SK-N-MC (cell line): ENCODE data around the gene GBE1.

Experiments used
- DNase-seq: peaks from one replicate; pipeline ENCODE4 v3.0.0-alpha.2; 2011; ENCODE audit warnings: low read depth, low spot score
- H3K27ac ChIP-seq: fragments of 200-600 bp; sonication (generic); 2 replicates; pipeline ENCODE4 v1.5.1; 2016; ENCODE audit warnings: mixed run types
- H3K36me3 ChIP-seq: fragments of 200-600 bp; sonication (generic); 2 replicates; pipeline ENCODE4 v1.6.1; 2017; ENCODE audit warnings: antibody characterized with exemption, low read length, mixed read lengths; ENCODE audit not compliant: insufficient read depth
- H3K4me3 ChIP-seq: fragments of 200-600 bp; sonication (generic); 2 replicates; pipeline ENCODE4 v1.5.1; 2016
- H3K9ac ChIP-seq: fragments of 200-600 bp; sonication (generic); 2 replicates; pipeline ENCODE4 v1.8.0; 2017; ENCODE audit warnings: mixed run types, mixed read lengths; ENCODE audit not compliant: insufficient read length
- H3K9me3 ChIP-seq: fragments of 200-600 bp; sonication (generic); 2 replicates; pipeline ENCODE4 v1.6.1; 2017; ENCODE audit warnings: low read depth, mild to moderate bottlenecking, antibody characterized with exemption, low read length, moderate library complexity, mixed read lengths
- EZH2 ChIP-seq: fragments of 200-600 bp; sonication (generic); IDR thresholded peaks from one replicate; pipeline ENCODE4 v1.6.1; 2017; ENCODE audit warnings: antibody characterized with exemption
- FOXP2 ChIP-seq: optimal IDR thresholded peaks from 2 replicates; pipeline ENCODE3; 2011; ENCODE audit warnings: mild to moderate bottlenecking, moderate library complexity; ENCODE audit not compliant: insufficient read depth; ENCODE audit errors: extremely low read length, control extremely low read depth
- POLR2AphosphoS5 ChIP-seq: IDR thresholded peaks from 2 replicates; pipeline ENCODE4 v1.6.1; 2012; ENCODE audit warnings: mild to moderate bottlenecking, low read depth, low read length, borderline replicate concordance

The GBE1 gene

GRCh38 chr3:81558106-81558505 lies 203.3 kb downstream of the GBE1 start:
- no peaks in the 10 kb centered on the region for H3K9me3 ChIP-seq
- DNase-seq, result no peak
- no peaks in the 10 kb centered on the region for H3K36me3 ChIP-seq
- H3K4me3 ChIP-seq, result no peak overlapping the region
- H3K27ac ChIP-seq, result no peak overlapping the region
- TF ChIP-seq POLR2AphosphoS5, result no peak
- TF ChIP-seq FOXP2, result no peak
- TF ChIP-seq EZH2, result no peak
- H3K9ac ChIP-seq, result no peak overlapping the region

- Histone ChIP-seq H3K27ac (no peak overlapping the region), H3K36me3 (no peaks in the 10 kb centered on the region), H3K4me3 (no peak overlapping the region), H3K9ac (no peak overlapping the region), H3K9me3 (no peaks in the 10 kb centered on the region)
- TF ChIP-seq FOXP2 (no peak), EZH2 (no peak), POLR2AphosphoS5 (no peak)
- no peak for DNase-seq
Observed at GRCh38 chr3:81554801-81555200, 206.6 kb downstream of the GBE1 start.

- DNase-seq, result peak; percentile 12
- Histone ChIP-seq H3K36me3 (no peaks in the 10 kb centered on the region), H3K27ac (no peak overlapping the region), H3K9me3 (no peaks in the 10 kb centered on the region), H3K9ac (no peak overlapping the region), H3K4me3 (no peak overlapping the region)
- no peak for TF ChIP-seq FOXP2
- no peak for TF ChIP-seq EZH2
- no peak for TF ChIP-seq POLR2AphosphoS5
Observed at GRCh38 chr3:81554388-81554787, 207.1 kb downstream of the GBE1 start.

GRCh38 chr3:81550415-81550814 lies 211.0 kb downstream of the GBE1 start:
- Histone ChIP-seq H3K36me3 (no peaks in the 10 kb centered on the region), H3K9ac (no peak overlapping the region), H3K9me3 (no peaks in the 10 kb centered on the region), H3K27ac (no peak overlapping the region), H3K4me3 (no peak overlapping the region)
- no peak for DNase-seq
- no peak for TF ChIP-seq POLR2AphosphoS5
- TF ChIP-seq FOXP2, result no peak
- TF ChIP-seq EZH2, result no peak

GRCh38 chr3:81549831-81550230 lies 211.6 kb downstream of the GBE1 start:
- Histone ChIP-seq H3K36me3 (no peaks in the 10 kb centered on the region), H3K27ac (no peak overlapping the region), H3K4me3 (no peak overlapping the region), H3K9me3 (no peaks in the 10 kb centered on the region), H3K9ac (no peak overlapping the region)
- DNase-seq, result no peak
- TF ChIP-seq EZH2 (no peak), POLR2AphosphoS5 (no peak), FOXP2 (no peak)

GRCh38 chr3:81549388-81549787 lies 212.1 kb downstream of the GBE1 start:
- Histone ChIP-seq H3K4me3 (no peak overlapping the region), H3K36me3 (no peaks in the 10 kb centered on the region), H3K9ac (no peak overlapping the region), H3K27ac (no peak overlapping the region), H3K9me3 (no peaks in the 10 kb centered on the region)
- DNase-seq, result no peak
- TF ChIP-seq EZH2 (no peak), FOXP2 (no peak), POLR2AphosphoS5 (no peak)

- TF ChIP-seq EZH2 (no peak), FOXP2 (no peak), POLR2AphosphoS5 (no peak)
- no peak for DNase-seq
- Histone ChIP-seq H3K36me3 (no peaks in the 10 kb centered on the region), H3K9ac (no peak overlapping the region), H3K4me3 (no peak overlapping the region), H3K27ac (no peak overlapping the region), H3K9me3 (no peaks in the 10 kb centered on the region)
Observed at GRCh38 chr3:81545572-81545971, 215.9 kb downstream of the GBE1 start.

GRCh38 chr3:81544385-81544784 lies 217.1 kb downstream of the GBE1 start:
- Histone ChIP-seq H3K36me3 (no peaks in the 10 kb centered on the region), H3K9ac (no peak overlapping the region), H3K4me3 (no peak overlapping the region), H3K9me3 (no peaks in the 10 kb centered on the region), H3K27ac (no peak overlapping the region)
- no peak for DNase-seq
- TF ChIP-seq EZH2, result no peak
- TF ChIP-seq POLR2AphosphoS5, result no peak
- TF ChIP-seq FOXP2, result no peak

GRCh38 chr3:81540787-81541186 lies 220.7 kb downstream of the GBE1 start:
- TF ChIP-seq FOXP2 (no peak), EZH2 (no peak), POLR2AphosphoS5 (no peak)
- no peak overlapping the region for H3K27ac ChIP-seq
- H3K9ac ChIP-seq, result no peak overlapping the region
- H3K4me3 ChIP-seq, result no peak overlapping the region
- no peaks in the 10 kb centered on the region for H3K9me3 ChIP-seq
- DNase-seq, result no peak
- no peaks in the 10 kb centered on the region for H3K36me3 ChIP-seq
